WTC11 (cell line): ENCODE results near the gene MVD. TPM values are rescaled to one million over a fixed set of nuclear protein-coding genes. Genes with fewer than 3 reads are reported as not detected.

Source experiments
- ATAC-seq: fragments of 200-7000 bp; cut with Tn5 transposase; 2 replicates; pipeline ENCODE4 v1.10.0; 2021; ENCODE audit warnings: mild to moderate bottlenecking, moderate library complexity
- CTCF ChIA-PET: fragments of 300-600 bp; sonication (Branson Sonifier 250); formaldehyde crosslinking; loops from one replicate; lab custom pipeline; 2021; ENCODE audit warnings: antibody characterized with exemption; lab: Charles Lee
- POLR2A ChIA-PET: fragments of 350-600 bp; sonication (Branson Sonifier 250); formaldehyde crosslinking; loops from one replicate; lab custom pipeline; 2021; ENCODE audit warnings: antibody characterized with exemption; lab: Charles Lee
- DNase-seq: peaks from one replicate; pipeline ENCODE4 v3.0.0; 2021; ENCODE audit warnings: low spot score
- H3K27ac Mint-ChIP-seq: 2 replicates; pipeline ENCODE4 v1.8.0; 2021; ENCODE audit warnings: mixed read lengths
- H3K27me3 Mint-ChIP-seq: 2 replicates; pipeline ENCODE4 v1.8.0; 2021; ENCODE audit warnings: low read depth, mild to moderate bottlenecking, moderate library complexity, mixed read lengths
- H3K36me3 Mint-ChIP-seq: 2 replicates; pipeline ENCODE4 v1.8.0; 2021; ENCODE audit warnings: mixed read lengths
- H3K4me1 Mint-ChIP-seq: 2 replicates; pipeline ENCODE4 v1.8.0; 2022; ENCODE audit warnings: mixed read lengths
- H3K4me3 Mint-ChIP-seq: 2 replicates; pipeline ENCODE4 v1.8.0; 2021; ENCODE audit warnings: mild to moderate bottlenecking, moderate library complexity, mixed read lengths
- H3K9me3 Mint-ChIP-seq: 2 replicates; pipeline ENCODE4 v1.8.0; 2021; ENCODE audit warnings: mixed read lengths
- CBFB ChIP-seq: sonication (generic); formaldehyde crosslinking; IDR thresholded peaks from 2 replicates; pipeline ENCODE4 v1.8.1; 2022; ENCODE audit warnings: mild to moderate bottlenecking, low read depth, missing genetic modification reagents
- CTCF ChIP-seq: fragments of 200-600 bp; IDR thresholded peaks from 2 replicates; pipeline ENCODE4 v1.8.0; 2022; ENCODE audit warnings: antibody characterized with exemption
- ELF4 ChIP-seq: sonication (generic); formaldehyde crosslinking; IDR thresholded peaks from 2 replicates; pipeline ENCODE4 v1.8.1; 2022; ENCODE audit warnings: low read depth, mild to moderate bottlenecking, moderate library complexity, missing genetic modification reagents
- ESRRA ChIP-seq: sonication (generic); formaldehyde crosslinking; IDR thresholded peaks from 2 replicates; pipeline ENCODE4 v1.8.1; 2022; ENCODE audit warnings: mild to moderate bottlenecking, missing genetic modification reagents, borderline replicate concordance
- ETV6 ChIP-seq: sonication (generic); formaldehyde crosslinking; IDR thresholded peaks from 2 replicates; pipeline ENCODE4 v1.8.1; 2022; ENCODE audit warnings: mild to moderate bottlenecking, missing genetic modification reagents
- FOXK1 ChIP-seq: sonication (generic); formaldehyde crosslinking; IDR thresholded peaks from 2 replicates; pipeline ENCODE4 v1.8.0; 2022; ENCODE audit warnings: mild to moderate bottlenecking, moderate library complexity, missing genetic modification reagents
- FOXP1 ChIP-seq: sonication (generic); formaldehyde crosslinking; IDR thresholded peaks from 2 replicates; pipeline ENCODE4 v1.8.0; 2022; ENCODE audit warnings: missing genetic modification reagents, mild to moderate bottlenecking, moderate library complexity, borderline replicate concordance
- GABPB1 ChIP-seq: sonication (generic); formaldehyde crosslinking; IDR thresholded peaks from 2 replicates; pipeline ENCODE4 v1.8.1; 2023; ENCODE audit warnings: mild to moderate bottlenecking, missing genetic modification reagents
- GTF2I ChIP-seq: fragments of 250-450 bp; sonication (Bioruptor Pico); conservative IDR thresholded peaks from 2 replicates; pipeline ENCODE4 v1.4.0; 2021; ENCODE audit warnings: mild to moderate bottlenecking
- HMGA2 ChIP-seq: fragments of 250-450 bp; sonication (Bioruptor Pico); IDR thresholded peaks from 2 replicates; pipeline ENCODE4 v1.4.0; 2021; ENCODE audit warnings: mild to moderate bottlenecking, moderate library complexity
- NFYB ChIP-seq: sonication (generic); formaldehyde crosslinking; conservative IDR thresholded peaks from 2 replicates; pipeline ENCODE4 v1.8.0; 2022; ENCODE audit warnings: low read depth, missing genetic modification reagents
- RELA ChIP-seq: sonication (generic); formaldehyde crosslinking; IDR thresholded peaks from 2 replicates; pipeline ENCODE4 v1.8.1; 2022; ENCODE audit warnings: missing genetic modification reagents, mild to moderate bottlenecking, borderline replicate concordance
- SMAD3 ChIP-seq: sonication (generic); formaldehyde crosslinking; IDR thresholded peaks from 2 replicates; pipeline ENCODE4 v1.8.0; 2022; ENCODE audit warnings: missing genetic modification reagents, mild to moderate bottlenecking, borderline replicate concordance
- SMAD4 ChIP-seq: sonication (generic); formaldehyde crosslinking; IDR thresholded peaks from 2 replicates; pipeline ENCODE4 v1.8.0; 2022; ENCODE audit warnings: mild to moderate bottlenecking, missing genetic modification reagents
- ZBTB21 ChIP-seq: sonication (generic); formaldehyde crosslinking; IDR thresholded peaks from 2 replicates; pipeline ENCODE4 v1.8.1; 2023; ENCODE audit warnings: mild to moderate bottlenecking, missing genetic modification reagents, borderline replicate concordance
- ZNF121 ChIP-seq: sonication (generic); formaldehyde crosslinking; IDR thresholded peaks from 2 replicates; pipeline ENCODE4 v1.8.0; 2023; ENCODE audit warnings: missing genetic modification reagents
- ZNF138 ChIP-seq: sonication (generic); formaldehyde crosslinking; conservative IDR thresholded peaks from 2 replicates; pipeline ENCODE4 v1.8.1; 2022; ENCODE audit warnings: mild to moderate bottlenecking, moderate library complexity, missing genetic modification reagents
- ZNF219 ChIP-seq: sonication (generic); formaldehyde crosslinking; IDR thresholded peaks from 2 replicates; pipeline ENCODE4 v1.8.0; 2023; ENCODE audit warnings: missing genetic modification reagents, mild to moderate bottlenecking, borderline replicate concordance
- ZNF232 ChIP-seq: sonication (generic); formaldehyde crosslinking; IDR thresholded peaks from 2 replicates; pipeline ENCODE4 v1.8.0; 2022; ENCODE audit warnings: mild to moderate bottlenecking, missing genetic modification reagents
- ZNF416 ChIP-seq: fragments of 250-450 bp; sonication (Bioruptor Pico); IDR thresholded peaks from 2 replicates; pipeline ENCODE4 v1.9.0; 2021; ENCODE audit warnings: mild to moderate bottlenecking, inconsistent platforms
- ZNF423 ChIP-seq: fragments of 250-450 bp; sonication (Bioruptor Pico); IDR thresholded peaks from 2 replicates; pipeline ENCODE4 v2.1.2; 2022; ENCODE audit warnings: mild to moderate bottlenecking, moderate library complexity
- total RNA-seq: library from RNA; stranded (reverse); gene quantifications from 3 replicates; pipeline ENCODE4 v1.2.3, GENCODE V29; 2021
- TF ChIP-seq, protein P1 (sequence below): sonication (generic); formaldehyde crosslinking; IDR thresholded peaks from 2 replicates; pipeline ENCODE4 v1.8.0; 2023; ENCODE audit warnings: mild to moderate bottlenecking, missing genetic modification reagents
- TF ChIP-seq, protein P2 (sequence below): fragments of 250-450 bp; sonication (Bioruptor Pico); IDR thresholded peaks from 2 replicates; pipeline ENCODE4 v1.8.0; 2021; ENCODE audit warnings: mild to moderate bottlenecking
- TF ChIP-seq, protein P3 (sequence below): sonication (generic); formaldehyde crosslinking; IDR thresholded peaks from 2 replicates; pipeline ENCODE4 v1.8.1; 2022; ENCODE audit warnings: mild to moderate bottlenecking, moderate library complexity, missing genetic modification reagents
- TF ChIP-seq, protein P4 (sequence below): sonication (generic); formaldehyde crosslinking; IDR thresholded peaks from 2 replicates; pipeline ENCODE4 v1.8.1; 2023; ENCODE audit warnings: mild to moderate bottlenecking, missing genetic modification reagents
- TF ChIP-seq, protein P5 (sequence below): sonication (generic); formaldehyde crosslinking; IDR thresholded peaks from 2 replicates; pipeline ENCODE4 v1.8.1; 2022; ENCODE audit warnings: mild to moderate bottlenecking, missing genetic modification reagents, moderate library complexity, borderline replicate concordance

The MVD gene
- total RNA-seq, 1 experiment from 2014 or later, result 113 TPM

GRCh38 chr16:88691924-88692560 is 29.2 kb upstream of the MVD start:
- H3K27me3 Mint-ChIP-seq, result peaks cover 23% of the 10 kb centered on the region
- no peak for ATAC-seq
- no peak for TF ChIP-seq ELF4 (CRISPR knock-in tag)
- TF ChIP-seq ZNF138 (CRISPR knock-in tag), result no peak
- TF ChIP-seq, protein P1, sequence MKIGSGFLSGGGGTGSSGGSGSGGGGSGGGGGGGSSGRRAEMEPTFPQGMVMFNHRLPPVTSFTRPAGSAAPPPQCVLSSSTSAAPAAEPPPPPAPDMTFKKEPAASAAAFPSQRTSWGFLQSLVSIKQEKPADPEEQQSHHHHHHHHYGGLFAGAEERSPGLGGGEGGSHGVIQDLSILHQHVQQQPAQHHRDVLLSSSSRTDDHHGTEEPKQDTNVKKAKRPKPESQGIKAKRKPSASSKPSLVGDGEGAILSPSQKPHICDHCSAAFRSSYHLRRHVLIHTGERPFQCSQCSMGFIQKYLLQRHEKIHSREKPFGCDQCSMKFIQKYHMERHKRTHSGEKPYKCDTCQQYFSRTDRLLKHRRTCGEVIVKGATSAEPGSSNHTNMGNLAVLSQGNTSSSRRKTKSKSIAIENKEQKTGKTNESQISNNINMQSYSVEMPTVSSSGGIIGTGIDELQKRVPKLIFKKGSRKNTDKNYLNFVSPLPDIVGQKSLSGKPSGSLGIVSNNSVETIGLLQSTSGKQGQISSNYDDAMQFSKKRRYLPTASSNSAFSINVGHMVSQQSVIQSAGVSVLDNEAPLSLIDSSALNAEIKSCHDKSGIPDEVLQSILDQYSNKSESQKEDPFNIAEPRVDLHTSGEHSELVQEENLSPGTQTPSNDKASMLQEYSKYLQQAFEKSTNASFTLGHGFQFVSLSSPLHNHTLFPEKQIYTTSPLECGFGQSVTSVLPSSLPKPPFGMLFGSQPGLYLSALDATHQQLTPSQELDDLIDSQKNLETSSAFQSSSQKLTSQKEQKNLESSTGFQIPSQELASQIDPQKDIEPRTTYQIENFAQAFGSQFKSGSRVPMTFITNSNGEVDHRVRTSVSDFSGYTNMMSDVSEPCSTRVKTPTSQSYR, result no peak
- no peak for TF ChIP-seq HMGA2
- TF ChIP-seq, protein P2, sequence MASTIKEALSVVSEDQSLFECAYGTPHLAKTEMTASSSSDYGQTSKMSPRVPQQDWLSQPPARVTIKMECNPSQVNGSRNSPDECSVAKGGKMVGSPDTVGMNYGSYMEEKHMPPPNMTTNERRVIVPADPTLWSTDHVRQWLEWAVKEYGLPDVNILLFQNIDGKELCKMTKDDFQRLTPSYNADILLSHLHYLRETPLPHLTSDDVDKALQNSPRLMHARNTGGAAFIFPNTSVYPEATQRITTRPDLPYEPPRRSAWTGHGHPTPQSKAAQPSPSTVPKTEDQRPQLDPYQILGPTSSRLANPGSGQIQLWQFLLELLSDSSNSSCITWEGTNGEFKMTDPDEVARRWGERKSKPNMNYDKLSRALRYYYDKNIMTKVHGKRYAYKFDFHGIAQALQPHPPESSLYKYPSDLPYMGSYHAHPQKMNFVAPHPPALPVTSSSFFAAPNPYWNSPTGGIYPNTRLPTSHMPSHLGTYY (CRISPR knock-in tag), result no peak
- no peak for TF ChIP-seq NFYB
- TF ChIP-seq ZBTB21 (CRISPR knock-in tag), result no peak
- no peak for TF ChIP-seq GTF2I (CRISPR knock-in tag)
- no peak for TF ChIP-seq SMAD4 (CRISPR knock-in tag)
- TF ChIP-seq FOXK1 (CRISPR knock-in tag), result no peak
- no peak for TF ChIP-seq CBFB (CRISPR knock-in tag)
- TF ChIP-seq, protein P3, sequence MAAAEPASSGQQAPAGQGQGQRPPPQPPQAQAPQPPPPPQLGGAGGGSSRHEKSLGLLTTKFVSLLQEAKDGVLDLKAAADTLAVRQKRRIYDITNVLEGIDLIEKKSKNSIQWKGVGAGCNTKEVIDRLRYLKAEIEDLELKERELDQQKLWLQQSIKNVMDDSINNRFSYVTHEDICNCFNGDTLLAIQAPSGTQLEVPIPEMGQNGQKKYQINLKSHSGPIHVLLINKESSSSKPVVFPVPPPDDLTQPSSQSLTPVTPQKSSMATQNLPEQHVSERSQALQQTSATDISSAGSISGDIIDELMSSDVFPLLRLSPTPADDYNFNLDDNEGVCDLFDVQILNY (CRISPR knock-in tag), result no peak
- TF ChIP-seq ETV6 (CRISPR knock-in tag), result no peak
- no peak for TF ChIP-seq FOXP1 (CRISPR knock-in tag)
- TF ChIP-seq ZNF423 (CRISPR knock-in tag), result no peak
- no peak for TF ChIP-seq GABPB1
- TF ChIP-seq, protein P4, sequence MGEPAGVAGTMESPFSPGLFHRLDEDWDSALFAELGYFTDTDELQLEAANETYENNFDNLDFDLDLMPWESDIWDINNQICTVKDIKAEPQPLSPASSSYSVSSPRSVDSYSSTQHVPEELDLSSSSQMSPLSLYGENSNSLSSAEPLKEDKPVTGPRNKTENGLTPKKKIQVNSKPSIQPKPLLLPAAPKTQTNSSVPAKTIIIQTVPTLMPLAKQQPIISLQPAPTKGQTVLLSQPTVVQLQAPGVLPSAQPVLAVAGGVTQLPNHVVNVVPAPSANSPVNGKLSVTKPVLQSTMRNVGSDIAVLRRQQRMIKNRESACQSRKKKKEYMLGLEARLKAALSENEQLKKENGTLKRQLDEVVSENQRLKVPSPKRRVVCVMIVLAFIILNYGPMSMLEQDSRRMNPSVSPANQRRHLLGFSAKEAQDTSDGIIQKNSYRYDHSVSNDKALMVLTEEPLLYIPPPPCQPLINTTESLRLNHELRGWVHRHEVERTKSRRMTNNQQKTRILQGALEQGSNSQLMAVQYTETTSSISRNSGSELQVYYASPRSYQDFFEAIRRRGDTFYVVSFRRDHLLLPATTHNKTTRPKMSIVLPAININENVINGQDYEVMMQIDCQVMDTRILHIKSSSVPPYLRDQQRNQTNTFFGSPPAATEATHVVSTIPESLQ, result no peak
- no peak for TF ChIP-seq ESRRA (CRISPR knock-in tag)
- TF ChIP-seq, all 79 proteins: peak for 0
- DNase-seq, result no peak
- CTCF ChIA-PET, result interaction anchor here (2.7 kb wide), 1 partner anchor 45 kb away, joined by 22 read pairs; no protein-coding TSS in a partner anchor
- H3K4me1 Mint-ChIP-seq, result peaks cover 6% of the 10 kb centered on the region; the same call in 1 of the 2 replicates
- H3K9me3 Mint-ChIP-seq, result no peaks in the 10 kb centered on the region
- H3K4me3 Mint-ChIP-seq, result no peak overlapping the region
- POLR2A ChIA-PET, result no interaction called here
- no peak overlapping the region for H3K27ac Mint-ChIP-seq
- no peaks in the 10 kb centered on the region for H3K36me3 Mint-ChIP-seq

GRCh38 chr16:88691129-88691813 is 28.4 kb upstream of the MVD start:
- H3K4me1 Mint-ChIP-seq, result peaks cover 6% of the 10 kb centered on the region; the same call in 1 of the 2 replicates
- DNase-seq, result no peak
- H3K27me3 Mint-ChIP-seq, result peaks cover 28% of the 10 kb centered on the region
- CTCF ChIA-PET, result interaction anchor here (0.6 to 0.7 kb wide), 2 partner anchors 46 to 87 kb away, joined by 4 read pairs; no protein-coding TSS in a partner anchor
- no peaks in the 10 kb centered on the region for H3K36me3 Mint-ChIP-seq
- POLR2A ChIA-PET, result no interaction called here
- H3K9me3 Mint-ChIP-seq, result no peaks in the 10 kb centered on the region
- H3K4me3 Mint-ChIP-seq, result no peak overlapping the region
- H3K27ac Mint-ChIP-seq, result peak overlapping the region; percentile 81; the same call in 1 of the 2 replicates
- no peak for ATAC-seq
- TF ChIP-seq ZNF219 (no peak), ZNF121 (CRISPR knock-in tag) (no peak), RELA (CRISPR knock-in tag) (no peak), ZNF232 (CRISPR knock-in tag) (no peak), SMAD3 (no peak), ZNF416 (no peak), CTCF (no peak)
- TF ChIP-seq, protein P5, sequence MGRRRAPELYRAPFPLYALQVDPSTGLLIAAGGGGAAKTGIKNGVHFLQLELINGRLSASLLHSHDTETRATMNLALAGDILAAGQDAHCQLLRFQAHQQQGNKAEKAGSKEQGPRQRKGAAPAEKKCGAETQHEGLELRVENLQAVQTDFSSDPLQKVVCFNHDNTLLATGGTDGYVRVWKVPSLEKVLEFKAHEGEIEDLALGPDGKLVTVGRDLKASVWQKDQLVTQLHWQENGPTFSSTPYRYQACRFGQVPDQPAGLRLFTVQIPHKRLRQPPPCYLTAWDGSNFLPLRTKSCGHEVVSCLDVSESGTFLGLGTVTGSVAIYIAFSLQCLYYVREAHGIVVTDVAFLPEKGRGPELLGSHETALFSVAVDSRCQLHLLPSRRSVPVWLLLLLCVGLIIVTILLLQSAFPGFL, result no peak
